Heart left ventricle (tissue), 16 donors: ENCODE measurements around the gene PTPRK. TPM values are rescaled to one million over a fixed set of nuclear protein-coding genes. Genes with fewer than 3 reads are reported as not detected.
A peak's percentile ranks its signal among the peaks of the same experiment; 100 is the strongest.

ENCODE experiments used
- ATAC-seq, 4 donors: fragments of 200-7000 bp; cut with Tn5 transposase; one replicate each; pipeline ENCODE4 v1.9.1; 2020 to 2022; ENCODE audit warnings: moderate library complexity in 4 of 4, mild to moderate bottlenecking in 3 of 4, moderate number of reproducible peaks in 1 of 4
- DNase-seq, 5 donors: peaks; one replicate each; pipeline ENCODE4 v3.0.0-alpha.2; 2020
- H3K27ac ChIP-seq, 12 donors: fragments of 200-600 bp; sonication (generic) in 4 of 12; one replicate each; pipeline versions ENCODE4 v1.5.0 to v1.8.0; 2016 to 2022; ENCODE audit warnings: mild to moderate bottlenecking in 2 of 12
- H3K27me3 ChIP-seq, 9 donors: fragments of 200-600 bp; sonication (generic) in 2 of 9; one replicate each; pipeline versions ENCODE4 v1.5.1 to v1.8.0; 2016 to 2022; ENCODE audit warnings: mild to moderate bottlenecking in 3 of 9
- H3K36me3 ChIP-seq, 9 donors: fragments of 200-600 bp; sonication (generic) in 2 of 9; one replicate each; pipeline versions ENCODE4 v1.5.0 to v1.8.0; 2018 to 2022; ENCODE audit warnings: mild to moderate bottlenecking in 2 of 9
- H3K4me1 ChIP-seq, 12 donors: fragments of 200-600 bp; sonication (generic) in 4 of 12; one replicate each; pipeline versions ENCODE4 v1.5.0 to v1.8.0; 2016 to 2022; ENCODE audit warnings: mild to moderate bottlenecking in 3 of 12
- H3K4me3 ChIP-seq, 12 donors: fragments of 200-600 bp; sonication (generic) in 4 of 12; one replicate each; pipeline versions ENCODE4 v1.5.0 to v1.8.0; 2017 to 2022; ENCODE audit warnings: mild to moderate bottlenecking in 9 of 12, moderate library complexity in 4 of 12
- H3K9me3 ChIP-seq, 12 donors: fragments of 200-600 bp; sonication (generic) in 4 of 12; one replicate each; pipeline versions ENCODE4 v1.5.0 to v1.8.0; 2016 to 2022; ENCODE audit warnings: mild to moderate bottlenecking in 1 of 12
- POLR2A ChIP-seq, 2 donors: fragments of 450-650 bp; IDR thresholded peaks; one replicate each; pipeline ENCODE4 v1.6.1; 2017; ENCODE audit warnings: antibody characterized with exemption in 2 of 2, mild to moderate bottlenecking in 2 of 2, moderate library complexity in 2 of 2
- WGBS, 4 donors: extraction: QIAGEN DNeasy Blood & Tissue Kit in 2 of 4; methylation state at CpG; one replicate each; pipeline versions ENCODE4 v1.1.5 to v1.1.7; 2013 to 2018; 5-methylcytosine and 5-hydroxymethylcytosine counted together
- intact Hi-C, 10 donors: fragments of 100-400 bp; cut with DNase I; formaldehyde crosslinking; loops; one replicate each; pipeline versions ENCODE4 v1.11.1 to v1.14.2; 2022
- polyA plus RNA-seq, 2 donors: library from polyadenylated mRNA; stranded (reverse); fragments of 200-250 nt; gene quantifications; one replicate each; pipeline ENCODE4 v1.2.3, GENCODE V29; 2013
- total RNA-seq, 9 donors: library from RNA; depleted of rRNA in 2 of 9; stranded (reverse); fragments of >200 nt in 2 of 9; fragmentation: NEBNext Ultra II Directional in 3 of 9; extraction: Animal tissue kit (Norgen Biotek cat#: 25700) in 3 of 9; gene quantifications; one replicate each; pipeline versions ENCODE4 v1.1.0 to v1.2.4, GENCODE V29; 2016 to 2023
- TF ChIP-seq, protein P1 (sequence below), 12 donors: fragments of 200-600 bp; sonication (generic) in 4 of 12; IDR thresholded peaks; one replicate each; pipeline versions ENCODE4 v1.5.0 to v1.8.0; 2018 to 2022; ENCODE audit warnings: antibody characterized with exemption in 12 of 12, mild to moderate bottlenecking in 5 of 12
- donor health status: ischemic (EF 13 %, LVEDD 7.1; RV severe dilation, severe dysfunction).
- donor health status: healthy with polysubstance abuse.
- donor health status: DM: no; HTN: yes; CAD: no.
- donor health status: DM: no; HTN: no; CAD: no.
- donor health status: ischemic (EF 25% LVEDD 6.9; RV normal size, moderate dysfunction).
- donor health status: ischemic (EF 25% LVEDD 5.7; RV mildly dilated, moderate dysfunction).
- donor health status: healthy.
- donor health status: DM: yes; HTN: yes; CAD: no.
- donor health status: ischemic (EF 35%, LVEDD 5.7; RV mildly dilated, moderate dysfunction).
- donor health status: nonischemic (EF 11% LVEDD 7.7; RV severe dilation, severe dysfunction).
- donor health status: DM: yes; HTN: yes; CAD: no.
- donor health status: PGD.
- donor health status: ischemic (EF 29% LVEDD 5.4; RV normal size, mild dysfunction).
- donor health status: nonischemic (EF 23%, LVEDD 6.1; RV moderate dilation, normal function).

Gene PTPRK
- total and polyA plus RNA-seq, 11 donors: 5.4 to 50.8 (median 38.5) TPM

DNA sequence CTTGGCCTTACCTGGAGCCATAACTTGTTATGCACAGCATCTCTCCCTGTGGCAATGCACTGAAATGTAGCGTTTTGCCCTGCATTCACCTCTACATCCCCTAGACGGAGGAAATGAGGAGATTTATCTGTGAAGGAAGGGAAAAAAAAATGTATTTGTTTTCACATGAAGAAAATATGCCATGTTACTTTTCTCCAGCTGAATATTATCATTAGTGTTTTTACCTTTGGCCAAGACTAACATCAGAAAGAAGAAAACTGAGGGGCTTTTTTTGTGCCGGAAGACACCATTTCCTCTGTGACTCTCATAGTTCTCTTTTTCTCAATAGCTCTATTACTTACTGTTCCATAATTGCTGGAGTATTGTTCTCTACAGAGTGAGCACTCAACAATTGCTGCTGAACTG is 280.4 kb downstream of the PTPRK start:
- 39 to 52% (median 47%) methylated on average over 3 of the region's 3 CpGs for WGBS, 4 donors
- ATAC-seq (no peak), DNase-seq (no peak)
- Histone ChIP-seq H3K4me3 (no peak overlapping the region), H3K27ac (peak overlapping the region in 4 of 12 donors; percentile 1 to 37 (median 12)), H3K9me3 (no peaks in the 10 kb centered on the region), H3K27me3 (no peaks in the 10 kb centered on the region), H3K36me3 (no peaks in the 10 kb centered on the region), H3K4me1 (peaks cover 0 to 38% (median 11%) of the 10 kb centered on the region in 12 donors)
- intact Hi-C loops: loop anchor here in 3 of 10 donors (10.0 kb wide), 1 partner anchor 275 kb away; no protein-coding TSS in a partner anchor
- TF ChIP-seq, protein P1, sequence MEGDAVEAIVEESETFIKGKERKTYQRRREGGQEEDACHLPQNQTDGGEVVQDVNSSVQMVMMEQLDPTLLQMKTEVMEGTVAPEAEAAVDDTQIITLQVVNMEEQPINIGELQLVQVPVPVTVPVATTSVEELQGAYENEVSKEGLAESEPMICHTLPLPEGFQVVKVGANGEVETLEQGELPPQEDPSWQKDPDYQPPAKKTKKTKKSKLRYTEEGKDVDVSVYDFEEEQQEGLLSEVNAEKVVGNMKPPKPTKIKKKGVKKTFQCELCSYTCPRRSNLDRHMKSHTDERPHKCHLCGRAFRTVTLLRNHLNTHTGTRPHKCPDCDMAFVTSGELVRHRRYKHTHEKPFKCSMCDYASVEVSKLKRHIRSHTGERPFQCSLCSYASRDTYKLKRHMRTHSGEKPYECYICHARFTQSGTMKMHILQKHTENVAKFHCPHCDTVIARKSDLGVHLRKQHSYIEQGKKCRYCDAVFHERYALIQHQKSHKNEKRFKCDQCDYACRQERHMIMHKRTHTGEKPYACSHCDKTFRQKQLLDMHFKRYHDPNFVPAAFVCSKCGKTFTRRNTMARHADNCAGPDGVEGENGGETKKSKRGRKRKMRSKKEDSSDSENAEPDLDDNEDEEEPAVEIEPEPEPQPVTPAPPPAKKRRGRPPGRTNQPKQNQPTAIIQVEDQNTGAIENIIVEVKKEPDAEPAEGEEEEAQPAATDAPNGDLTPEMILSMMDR (IDR thresholded peaks at IDR 0.05): no peak
- no peak for TF ChIP-seq POLR2A (IDR thresholded peaks at IDR 0.05)

- no peak overlapping the region for H3K27ac ChIP-seq
- DNase-seq (no peak), ATAC-seq (no peak)
- H3K36me3 ChIP-seq: no peaks in the 10 kb centered on the region
- H3K4me3 ChIP-seq: no peak overlapping the region
- H3K9me3 ChIP-seq: no peaks in the 10 kb centered on the region
- no peaks in the 10 kb centered on the region for H3K27me3 ChIP-seq
- intact Hi-C loops: no loop called here
- WGBS, 4 donors: 48 to 72% (median 64%) methylated on average over 1 of the region's 1 CpG
- TF ChIP-seq POLR2A (IDR thresholded peaks at IDR 0.05): no peak
- TF ChIP-seq, protein P1 (IDR thresholded peaks at IDR 0.05): no peak
- H3K4me1 ChIP-seq: peaks cover 0 to 34% (median 11%) of the 10 kb centered on the region in 12 donors
Measured at GRCh38 chr6:128239146-128239545, 281.3 kb downstream of the PTPRK start.

DNA sequence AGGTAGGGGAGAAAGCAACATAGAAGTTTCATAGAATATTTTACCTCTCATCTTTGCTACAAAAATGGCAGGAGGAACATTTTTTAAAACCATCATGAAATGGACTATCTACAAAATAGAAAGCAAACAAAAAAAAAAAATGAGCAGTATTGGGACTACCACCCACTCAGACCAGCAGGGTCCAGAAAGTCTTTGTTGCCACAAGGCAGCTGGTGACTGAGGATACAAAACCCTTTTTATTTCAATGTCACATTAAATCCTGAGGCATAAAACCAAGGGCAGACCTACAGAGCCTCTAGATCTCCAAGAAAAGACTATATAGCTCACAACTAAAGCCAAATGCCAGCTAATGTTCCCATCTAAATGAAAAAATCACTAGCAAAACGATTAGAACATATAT is 282.2 kb downstream of the PTPRK start:
- intact Hi-C loops: no loop called here
- Histone ChIP-seq H3K4me1 (peaks cover 0 to 34% (median 11%) of the 10 kb centered on the region in 12 donors), H3K27ac (no peak overlapping the region), H3K9me3 (no peaks in the 10 kb centered on the region), H3K27me3 (no peaks in the 10 kb centered on the region), H3K4me3 (no peak overlapping the region), H3K36me3 (no peaks in the 10 kb centered on the region)
- DNase-seq (no peak), ATAC-seq (no peak)
- 86 to 95% (median 91%) methylated on average over 1 of the region's 1 CpG for WGBS, 4 donors
- TF ChIP-seq POLR2A (IDR thresholded peaks at IDR 0.05): no peak
- TF ChIP-seq, protein P1 (IDR thresholded peaks at IDR 0.05): no peak

GRCh38 chr6:128235556-128235955 is 284.8 kb downstream of the PTPRK start:
- intact Hi-C loops: no loop called here
- TF ChIP-seq, protein P1 (IDR thresholded peaks at IDR 0.05): no peak
- H3K9me3 ChIP-seq: no peaks in the 10 kb centered on the region
- H3K27ac ChIP-seq: no peak overlapping the region
- DNase-seq: no peak
- no peaks in the 10 kb centered on the region for H3K27me3 ChIP-seq
- no peak for ATAC-seq
- peaks cover 0 to 21% (median 10%) of the 10 kb centered on the region in 12 donors for H3K4me1 ChIP-seq
- H3K36me3 ChIP-seq: no peaks in the 10 kb centered on the region
- 83 to 94% (median 91%) methylated on average over 4 of the region's 4 CpGs for WGBS, 4 donors
- no peak overlapping the region for H3K4me3 ChIP-seq
